Activated naive CD4-positive, alpha-beta T cell treated with Interleukin-2 at 50 U/mL for 16 hours (primary cell): ENCODE results near the gene COL23A1.

Source experiments
- DNase-seq: peaks from one replicate; pipeline ENCODE4 v3.0.0-alpha.2; 2020

The COL23A1 gene

GRCh38 chr5:178418031-178418430, 172.2 kb downstream of the COL23A1 start:
- no peak for DNase-seq

- no peak for DNase-seq
Observed at GRCh38 chr5:178417391-178417811, 172.8 kb downstream of the COL23A1 start.

GRCh38 chr5:178416919-178417318, 173.3 kb downstream of the COL23A1 start:
- DNase-seq: no peak

- no peak for DNase-seq
Observed at GRCh38 chr5:178416206-178416882, 173.8 kb downstream of the COL23A1 start.

GRCh38 chr5:178415353-178415752, 174.8 kb downstream of the COL23A1 start:
- no peak for DNase-seq

GRCh38 chr5:178413988-178414387, 176.2 kb downstream of the COL23A1 start:
- DNase-seq: no peak

GRCh38 chr5:178411083-178411482, 179.1 kb downstream of the COL23A1 start:
- DNase-seq: no peak

GRCh38 chr5:178407646-178408045, 182.5 kb downstream of the COL23A1 start:
- no peak for DNase-seq

- DNase-seq: no peak
Observed at GRCh38 chr5:178404987-178405386, 185.2 kb downstream of the COL23A1 start.

- no peak for DNase-seq
Observed at GRCh38 chr5:178403956-178404600, 186.1 kb downstream of the COL23A1 start.

- no peak for DNase-seq
Observed at GRCh38 chr5:178403351-178403750, 186.8 kb downstream of the COL23A1 start.

GRCh38 chr5:178399701-178400095, 190.5 kb downstream of the COL23A1 start:
- no peak for DNase-seq

GRCh38 chr5:178398901-178399700, 191.1 kb downstream of the COL23A1 start:
- DNase-seq: no peak

- DNase-seq: no peak
Observed at GRCh38 chr5:178396796-178397720, 193.1 kb downstream of the COL23A1 start.

GRCh38 chr5:178394074-178394473, 196.1 kb downstream of the COL23A1 start:
- DNase-seq: no peak

- no peak for DNase-seq
Observed at GRCh38 chr5:178392931-178393394, 197.2 kb downstream of the COL23A1 start.

- DNase-seq: no peak
Observed at GRCh38 chr5:178392386-178392785, 197.8 kb downstream of the COL23A1 start.

GRCh38 chr5:178391480-178391879, 198.7 kb downstream of the COL23A1 start:
- DNase-seq: no peak

- DNase-seq: no peak
Observed at GRCh38 chr5:178389796-178390195, 200.4 kb downstream of the COL23A1 start.

- DNase-seq: no peak
Observed at GRCh38 chr5:178389026-178389729, 201.0 kb downstream of the COL23A1 start.

- no peak for DNase-seq
Observed at GRCh38 chr5:178388386-178389025, 201.7 kb downstream of the COL23A1 start.

- DNase-seq: no peak
Observed at GRCh38 chr5:178387856-178388190, 202.4 kb downstream of the COL23A1 start.
